Activated CD8-positive, alpha-beta T cell treated with anti-CD3 and anti-CD28 coated beads, Interleukin-2, amount 10 ng/mL, durations not matched to agents 7 days and 5 days (primary cell): ENCODE measurements around the gene SLC39A9. TPM values are rescaled to one million over a fixed set of nuclear protein-coding genes. Genes with fewer than 3 reads are reported as not detected.
"Not testable (repeated sequence)": the region's sequence is repeated elsewhere in the genome, so short reads cannot be mapped to it uniquely, and the experiment has no call there.

ENCODE experiments used
- ATAC-seq: fragments of 150-1000 bp; cut with Tn5 transposase; one replicate; pipeline ENCODE4 v1.10.0; 2021; ENCODE audit warnings: moderate library complexity
- CTCF ChIA-PET: fragments of 350-600 bp; sonication (Branson Sonifier 250); formaldehyde crosslinking; loops from one replicate; lab custom pipeline; 2021; ENCODE audit warnings: antibody characterized with exemption; lab: Charles Lee
- POLR2A ChIA-PET: fragments of 350-600 bp; sonication (Branson Sonifier 250); formaldehyde crosslinking; loops from one replicate; lab custom pipeline; 2021; ENCODE audit warnings: antibody characterized with exemption; lab: Charles Lee
- DNase-seq: peaks from one replicate; pipeline ENCODE4 v3.0.0-alpha.2; 2020
- H3K27ac Mint-ChIP-seq: one replicate; pipeline ENCODE4 v1.8.0; 2021; ENCODE audit warnings: mild to moderate bottlenecking, mixed read lengths
- H3K27me3 Mint-ChIP-seq: one replicate; pipeline ENCODE4 v1.8.0; 2021; ENCODE audit warnings: low read depth, mixed read lengths
- H3K36me3 Mint-ChIP-seq: one replicate; pipeline ENCODE4 v1.8.0; 2021; ENCODE audit warnings: low read depth, mixed read lengths
- H3K4me1 Mint-ChIP-seq: one replicate; pipeline ENCODE4 v1.8.0; 2021; ENCODE audit warnings: low read depth, mixed read lengths
- H3K4me3 Mint-ChIP-seq: one replicate; pipeline ENCODE4 v1.8.0; 2021; ENCODE audit warnings: mild to moderate bottlenecking, mixed read lengths
- H3K9me3 Mint-ChIP-seq: one replicate; pipeline ENCODE4 v1.8.0; 2022; ENCODE audit warnings: mixed read lengths; ENCODE audit not compliant: insufficient read depth
- total RNA-seq, 2 experiments: library from RNA; stranded (reverse); gene quantifications; one replicate each; pipeline ENCODE4 v1.2.3, GENCODE V29; 2021

SLC39A9 gene
- total RNA-seq, 2 experiments from 2014 or later = 44.5 to 46.2 TPM

DNA sequence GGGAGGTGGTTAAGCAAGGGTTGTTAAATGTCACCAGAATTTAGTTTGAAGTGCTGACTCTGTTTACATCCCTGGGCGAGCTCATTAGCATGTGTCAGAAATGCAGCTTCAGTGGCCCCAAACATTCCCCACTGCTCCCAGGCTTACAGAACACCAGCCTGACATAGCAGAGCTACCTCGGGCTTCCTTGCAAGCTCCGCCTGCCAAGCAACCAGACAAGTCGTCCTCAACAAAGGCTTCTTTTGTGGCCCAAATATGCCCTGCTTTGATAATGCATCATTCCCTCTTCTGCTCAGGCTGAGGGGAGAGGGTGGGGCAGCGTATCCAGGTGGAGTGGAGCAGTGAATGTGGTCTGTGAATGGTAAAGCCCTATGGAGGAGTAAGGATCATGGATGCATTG is 28.4 kb upstream of the SLC39A9 start:
- H3K4me1 Mint-ChIP-seq = no peaks in the 10 kb centered on the region
- no peak overlapping the region for H3K4me3 Mint-ChIP-seq
- no peak overlapping the region for H3K27ac Mint-ChIP-seq
- no peak for DNase-seq
- CTCF ChIA-PET = interaction anchor here (1.3 kb wide), 1 partner anchor 10 kb away, joined by 3 read pairs; no protein-coding TSS in a partner anchor
- peaks cover 3% of the 10 kb centered on the region for H3K36me3 Mint-ChIP-seq
- no peak for ATAC-seq
- no peaks in the 10 kb centered on the region for H3K9me3 Mint-ChIP-seq
- no peaks in the 10 kb centered on the region for H3K27me3 Mint-ChIP-seq
- POLR2A ChIA-PET = no interaction called here

DNA sequence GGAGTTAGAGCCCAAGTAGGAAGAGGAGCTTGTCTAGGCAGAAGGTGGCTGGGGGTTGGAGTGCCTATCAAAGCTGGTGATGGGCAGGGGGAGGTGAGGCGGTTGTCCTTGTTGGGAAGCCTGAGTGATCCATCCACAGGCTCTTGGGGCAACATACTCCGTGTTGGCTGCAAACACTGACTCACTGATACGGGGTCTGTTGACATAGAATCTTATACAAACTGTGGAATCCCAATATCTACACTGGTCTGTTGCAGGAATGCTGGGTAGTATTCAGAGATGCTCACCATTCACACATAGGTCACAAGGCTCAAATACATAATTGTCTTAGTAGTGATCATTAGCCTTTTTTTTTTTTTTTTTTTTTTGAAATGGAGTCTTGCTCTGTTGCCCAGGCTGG is 26.3 kb upstream of the SLC39A9 start:
- H3K4me1 Mint-ChIP-seq = no peaks in the 10 kb centered on the region
- H3K4me3 Mint-ChIP-seq = no peak overlapping the region
- no peaks in the 10 kb centered on the region for H3K27me3 Mint-ChIP-seq
- peaks cover 20% of the 10 kb centered on the region for H3K36me3 Mint-ChIP-seq
- H3K9me3 Mint-ChIP-seq = no peaks in the 10 kb centered on the region
- no peak for DNase-seq
- no peak overlapping the region for H3K27ac Mint-ChIP-seq
- ChIA-PET POLR2A (interaction anchor here (0.5 kb wide), 1 partner anchor 1239 kb away, joined by 4 read pairs; no protein-coding TSS in a partner anchor), CTCF (no interaction called here)
- no peak for ATAC-seq

DNA sequence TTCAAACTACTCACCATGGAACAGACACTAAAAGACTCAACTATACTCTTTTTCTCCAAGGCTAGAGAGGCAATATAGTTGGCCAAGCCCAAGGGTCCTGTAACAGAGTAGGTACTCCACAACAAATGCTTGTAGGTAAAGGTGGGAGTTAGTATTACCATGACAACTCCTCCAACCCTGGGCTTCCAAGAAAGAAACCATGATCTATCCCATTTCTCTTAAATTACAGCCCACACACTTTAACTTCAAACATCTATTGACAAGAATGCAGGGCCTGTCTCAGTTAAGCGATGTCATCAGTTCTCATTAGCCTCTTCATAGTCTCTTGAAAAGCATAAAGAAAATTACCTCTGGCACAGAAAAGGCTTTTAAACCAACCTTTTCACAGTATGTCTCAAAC is 25.4 kb upstream of the SLC39A9 start:
- no peak overlapping the region for H3K4me3 Mint-ChIP-seq
- H3K9me3 Mint-ChIP-seq = no peaks in the 10 kb centered on the region
- POLR2A ChIA-PET = no interaction called here
- ATAC-seq = no peak
- no peaks in the 10 kb centered on the region for H3K4me1 Mint-ChIP-seq
- no peaks in the 10 kb centered on the region for H3K27me3 Mint-ChIP-seq
- H3K27ac Mint-ChIP-seq = no peak overlapping the region
- CTCF ChIA-PET = interaction anchor here (1.7 kb wide), 1 partner anchor 19 kb away, joined by 4 read pairs; no protein-coding TSS in a partner anchor
- no peak for DNase-seq
- H3K36me3 Mint-ChIP-seq = peaks cover 23% of the 10 kb centered on the region

DNA sequence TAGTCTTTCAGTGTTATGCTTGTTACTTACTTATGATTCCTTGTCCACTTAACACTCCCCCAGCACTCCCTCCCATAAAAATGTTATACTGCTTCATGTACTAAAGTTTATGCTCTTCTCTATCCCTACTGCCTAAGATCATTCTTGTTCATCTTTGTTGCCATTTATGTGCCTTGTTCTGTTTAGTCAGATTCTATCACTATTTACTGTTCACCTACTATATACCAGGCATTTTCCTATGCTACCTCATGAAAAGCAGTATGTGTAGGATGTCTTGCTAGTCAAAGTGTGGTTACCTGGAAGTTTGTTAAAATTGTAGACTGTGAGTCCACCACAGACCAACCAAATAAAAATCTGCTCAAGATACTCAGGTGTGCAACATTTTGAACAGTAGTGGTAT is 24.3 kb upstream of the SLC39A9 start:
- no peak overlapping the region for H3K27ac Mint-ChIP-seq
- no peaks in the 10 kb centered on the region for H3K9me3 Mint-ChIP-seq
- DNase-seq = no peak
- no peaks in the 10 kb centered on the region for H3K27me3 Mint-ChIP-seq
- no peak overlapping the region for H3K4me3 Mint-ChIP-seq
- peaks cover 27% of the 10 kb centered on the region for H3K36me3 Mint-ChIP-seq
- H3K4me1 Mint-ChIP-seq = no peaks in the 10 kb centered on the region
- ATAC-seq = no peak
- POLR2A ChIA-PET = interaction anchor here (1.1 kb wide), 1 partner anchor 21 kb away, joined by 3 read pairs; no protein-coding TSS in a partner anchor
- CTCF ChIA-PET = interaction anchor here (1.7 kb wide), 1 partner anchor 20 kb away, joined by 4 read pairs; no protein-coding TSS in a partner anchor

DNA sequence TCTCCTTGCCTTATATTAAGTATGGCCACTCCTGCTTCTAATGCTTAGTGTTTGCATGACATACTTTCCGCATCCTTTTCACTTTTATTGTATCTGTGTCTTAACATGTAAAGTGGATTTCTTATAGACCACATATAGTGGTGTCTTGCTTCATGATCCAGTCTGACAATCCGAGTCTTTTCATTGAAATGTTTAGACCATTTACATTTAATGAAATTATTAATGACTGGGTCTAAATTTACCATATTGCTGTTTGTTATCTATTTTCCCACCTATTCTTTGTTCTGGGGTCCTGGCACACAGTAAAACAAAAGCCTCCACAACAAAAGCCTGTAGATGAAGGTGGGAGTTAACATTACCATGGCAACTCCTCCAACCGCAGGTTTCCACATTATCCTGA is 23.3 kb upstream of the SLC39A9 start:
- Mint-ChIP-seq H3K4me1 (no peaks in the 10 kb centered on the region), H3K27ac (no peak overlapping the region), H3K36me3 (peaks cover 37% of the 10 kb centered on the region), H3K9me3 (no peaks in the 10 kb centered on the region), H3K4me3 (no peak overlapping the region), H3K27me3 (no peaks in the 10 kb centered on the region)
- ChIA-PET CTCF (interaction anchor here (0.9 kb wide), 1 partner anchor 132 kb away, joined by 3 read pairs; no protein-coding TSS in a partner anchor), POLR2A (no interaction called here)
- DNase-seq (no peak), ATAC-seq (no peak)

DNA sequence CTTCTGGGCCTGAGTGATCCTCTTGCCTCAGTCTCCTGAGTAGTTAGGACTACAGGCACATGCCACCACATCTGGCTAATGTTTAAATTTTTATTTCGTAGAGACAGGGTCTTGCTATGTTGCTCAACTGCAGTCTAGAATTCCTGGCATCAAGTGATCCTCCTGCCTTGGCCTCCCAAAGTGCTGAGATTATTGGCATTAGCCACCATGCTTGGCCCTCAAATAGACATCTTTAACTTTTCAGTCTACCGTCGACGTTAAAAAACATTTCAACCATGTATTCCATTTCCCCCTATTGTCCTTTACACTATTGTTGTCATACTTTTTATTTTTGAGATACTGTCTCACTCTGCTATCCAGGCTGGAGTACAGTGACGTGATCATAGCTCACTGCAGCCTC is 22.8 kb upstream of the SLC39A9 start:
- H3K9me3 Mint-ChIP-seq = no peaks in the 10 kb centered on the region
- no peak overlapping the region for H3K27ac Mint-ChIP-seq
- DNase-seq (no peak), ATAC-seq (no peak)
- H3K36me3 Mint-ChIP-seq = peaks cover 42% of the 10 kb centered on the region
- H3K4me1 Mint-ChIP-seq = no peaks in the 10 kb centered on the region
- H3K27me3 Mint-ChIP-seq = no peaks in the 10 kb centered on the region
- POLR2A ChIA-PET = interaction anchor here (1.2 kb wide), 1 partner anchor 11 kb away, joined by 3 read pairs; no protein-coding TSS in a partner anchor
- H3K4me3 Mint-ChIP-seq = no peak overlapping the region
- CTCF ChIA-PET = interaction anchor here (0.9 kb wide), 1 partner anchor 133 kb away, joined by 3 read pairs; no protein-coding TSS in a partner anchor

DNA sequence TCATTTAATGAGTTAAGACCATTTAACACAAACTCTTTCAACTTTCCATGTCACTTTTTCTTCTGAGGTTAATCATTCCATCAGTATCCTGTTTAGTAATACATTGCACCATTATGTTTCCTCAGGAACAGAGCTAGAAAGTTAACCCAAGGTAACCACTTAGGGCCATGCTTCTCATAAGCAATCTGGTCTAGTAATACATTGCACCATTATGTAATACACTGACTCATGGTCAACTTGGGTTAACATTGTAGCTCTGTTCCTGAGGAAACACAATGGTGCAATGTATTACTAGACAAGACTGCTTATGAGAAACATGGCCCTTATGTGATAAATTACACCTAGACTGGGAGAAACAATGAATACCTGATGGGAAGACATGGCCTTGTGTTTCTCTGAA is 22.1 kb upstream of the SLC39A9 start:
- H3K9me3 Mint-ChIP-seq = no peaks in the 10 kb centered on the region
- no peaks in the 10 kb centered on the region for H3K27me3 Mint-ChIP-seq
- H3K4me1 Mint-ChIP-seq = no peaks in the 10 kb centered on the region
- no peak overlapping the region for H3K4me3 Mint-ChIP-seq
- POLR2A ChIA-PET = interaction anchor here (1.2 kb wide), 2 partner anchors 12 to 21 kb away, joined by 3 to 6 read pairs; partner anchors contain the start of genes ERH and SLC39A9
- CTCF ChIA-PET = no interaction called here
- no peak overlapping the region for H3K27ac Mint-ChIP-seq
- DNase-seq (no peak), ATAC-seq (no peak)
- H3K36me3 Mint-ChIP-seq = peaks cover 46% of the 10 kb centered on the region

DNA sequence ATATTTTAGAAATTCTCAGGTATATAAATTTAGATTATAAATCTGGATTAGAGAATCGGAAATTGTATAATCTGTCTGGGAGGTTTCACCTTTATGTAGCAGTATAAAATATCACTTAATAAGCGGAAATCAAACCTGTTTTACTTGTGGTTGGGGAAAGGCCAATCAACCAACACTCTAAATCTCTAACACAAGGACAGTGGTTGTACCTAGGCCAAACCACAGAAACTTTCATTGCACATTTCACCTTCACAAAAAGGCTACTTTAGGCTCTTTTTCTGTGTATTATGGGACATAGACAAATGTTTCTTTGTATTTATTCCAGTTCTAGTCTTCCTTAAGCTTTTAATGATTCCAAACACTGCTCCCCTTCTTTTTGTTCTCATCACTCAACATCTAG is 20.2 kb upstream of the SLC39A9 start:
- no peak for ATAC-seq
- Mint-ChIP-seq H3K27ac (no peak overlapping the region), H3K4me3 (no peak overlapping the region), H3K4me1 (no peaks in the 10 kb centered on the region), H3K36me3 (peaks cover 50% of the 10 kb centered on the region), H3K9me3 (no peaks in the 10 kb centered on the region), H3K27me3 (no peaks in the 10 kb centered on the region)
- ChIA-PET POLR2A (no interaction called here), CTCF (no interaction called here)
- no peak for DNase-seq

DNA sequence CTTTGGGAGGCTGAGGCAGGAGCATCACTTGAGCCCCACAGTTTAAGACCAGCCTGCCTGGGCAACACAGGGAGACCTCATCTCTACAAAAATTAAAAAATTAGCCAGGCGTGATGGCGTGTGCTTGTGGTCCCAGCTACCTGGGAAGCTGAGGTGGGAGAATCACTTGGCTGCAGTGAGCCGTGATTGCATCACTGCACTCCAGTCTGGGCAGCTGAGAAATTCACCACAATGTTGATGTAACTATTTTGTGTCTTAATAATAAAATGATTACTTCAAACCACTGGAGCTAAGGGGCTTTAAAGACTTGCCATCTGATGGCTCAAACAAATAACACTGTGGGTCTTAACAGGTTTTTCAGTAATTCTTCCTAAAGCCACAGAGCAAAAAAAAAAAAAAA is 11.2 kb upstream of the SLC39A9 start:
- Mint-ChIP-seq H3K4me1 (peaks cover 30% of the 10 kb centered on the region), H3K27ac (no peak overlapping the region), H3K9me3 (no peaks in the 10 kb centered on the region), H3K27me3 (no peaks in the 10 kb centered on the region), H3K4me3 (no peak overlapping the region), H3K36me3 (peaks cover 75% of the 10 kb centered on the region)
- POLR2A ChIA-PET = interaction anchor here (2.2 kb wide), 1 partner anchor 10 kb away, joined by 12 read pairs; the partner anchor contains the start of genes ERH and SLC39A9
- CTCF ChIA-PET = interaction anchor here (0.8 kb wide), 1 partner anchor 10 kb away, joined by 3 read pairs; the partner anchor contains the start of gene ERH
- DNase-seq = no peak
- no peak for ATAC-seq

DNA sequence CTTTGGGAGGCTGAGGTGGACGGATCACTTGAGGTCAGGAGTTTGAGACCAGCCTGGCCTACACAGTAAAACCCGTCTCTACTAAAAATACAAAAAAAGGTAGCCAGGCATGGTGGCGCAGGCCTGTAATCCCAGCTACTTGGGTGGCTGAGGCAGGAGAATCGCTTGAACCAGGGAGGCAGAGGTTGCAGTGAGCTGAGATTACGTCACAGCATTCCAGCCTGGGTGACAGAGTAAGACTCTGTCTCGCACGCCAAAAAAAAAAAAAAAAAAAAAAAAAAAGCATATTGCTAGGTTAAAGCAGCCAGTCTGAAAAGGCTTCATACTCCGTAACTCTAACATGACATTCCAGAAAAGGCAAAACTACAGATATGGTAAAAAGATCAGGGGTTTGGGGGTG is 7.1 kb upstream of the SLC39A9 start:
- DNase-seq, H3K27ac Mint-ChIP-seq, H3K9me3 Mint-ChIP-seq, H3K4me3 Mint-ChIP-seq, H3K27me3 Mint-ChIP-seq, ATAC-seq, CTCF ChIA-PET: not testable (repeated sequence)
- peaks cover 62% of the 10 kb centered on the region for H3K4me1 Mint-ChIP-seq
- POLR2A ChIA-PET = interaction anchor here (0.6 kb wide), 1 partner anchor 1219 kb away, joined by 3 read pairs; no protein-coding TSS in a partner anchor
- peaks cover 84% of the 10 kb centered on the region for H3K36me3 Mint-ChIP-seq

DNA sequence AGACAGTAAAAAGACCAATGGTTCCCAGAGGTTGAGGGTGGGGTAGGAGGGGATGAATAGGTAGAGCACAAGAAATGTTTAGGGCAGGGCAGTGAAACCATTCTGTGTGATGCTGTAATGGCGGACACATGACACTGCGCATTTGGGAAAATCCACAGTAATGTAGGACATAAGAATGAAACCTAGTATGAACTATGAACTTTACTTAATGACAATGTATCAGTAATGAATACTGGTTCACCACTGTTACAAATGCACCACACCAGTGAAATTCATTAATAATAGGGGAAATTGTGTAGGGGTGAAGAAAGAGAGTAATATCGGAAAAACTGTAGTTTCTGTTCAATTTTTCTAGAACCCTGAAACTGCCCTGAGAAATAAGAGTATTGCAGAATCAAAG is 6.0 kb upstream of the SLC39A9 start:
- ChIA-PET CTCF (no interaction called here), POLR2A (no interaction called here)
- no peak overlapping the region for H3K4me3 Mint-ChIP-seq
- peaks cover 83% of the 10 kb centered on the region for H3K36me3 Mint-ChIP-seq
- ATAC-seq (no peak), DNase-seq (no peak)
- H3K9me3 Mint-ChIP-seq = no peaks in the 10 kb centered on the region
- no peaks in the 10 kb centered on the region for H3K27me3 Mint-ChIP-seq
- H3K27ac Mint-ChIP-seq = peak overlapping the region; percentile 25
- H3K4me1 Mint-ChIP-seq = peaks cover 68% of the 10 kb centered on the region

DNA sequence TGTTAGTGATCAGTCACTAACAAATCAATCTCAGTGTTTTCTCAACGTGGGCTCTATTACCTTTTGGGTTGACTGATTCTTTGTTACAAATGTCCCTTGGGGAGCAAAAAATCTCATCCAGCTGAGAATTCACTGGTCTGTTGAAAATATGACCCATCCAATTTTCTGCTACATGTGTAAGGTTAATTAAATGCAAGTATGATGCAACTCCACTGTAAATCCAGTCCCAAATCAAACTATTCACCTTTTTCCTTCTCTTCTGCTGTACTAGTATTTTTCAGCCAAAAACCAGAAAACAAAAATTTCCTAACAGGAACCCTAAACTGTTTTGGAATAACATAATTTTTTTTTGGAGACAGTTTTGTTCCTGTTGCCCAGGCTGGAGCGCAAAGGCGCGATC is 2.6 kb upstream of the SLC39A9 start:
- no peak for ATAC-seq
- H3K27me3 Mint-ChIP-seq = no peaks in the 10 kb centered on the region
- peaks cover 73% of the 10 kb centered on the region for H3K4me1 Mint-ChIP-seq
- DNase-seq = no peak
- peaks cover 65% of the 10 kb centered on the region for H3K36me3 Mint-ChIP-seq
- ChIA-PET POLR2A (no interaction called here), CTCF (interaction anchor here (2.5 to 2.9 kb wide), 2 partner anchors 64 to 153 kb away, joined by 11 to 14 read pairs; no protein-coding TSS in a partner anchor)
- peak overlapping the region; percentile 5 for H3K4me3 Mint-ChIP-seq
- H3K27ac Mint-ChIP-seq = peak overlapping the region; percentile 28
- no peaks in the 10 kb centered on the region for H3K9me3 Mint-ChIP-seq
